GM18519 (cell line): Measurements from ENCODE around the gene PLEKHA7.
A peak's percentile ranks its signal among the peaks of the same experiment; 100 is the strongest.
"Not testable (repeated sequence)": the region's sequence is repeated elsewhere in the genome, so short reads cannot be mapped to it uniquely, and the experiment has no call there.

Source experiments
- ATAC-seq: cut with Tn5 transposase; IDR thresholded peaks from one replicate; pipeline ENCODE4 v1.9.1; 2021; ENCODE audit warnings: mild to moderate bottlenecking, moderate library complexity; ENCODE audit not compliant: unreplicated experiment, low FRiP score

The PLEKHA7 gene

GRCh38 chr11:16921668-16922067 is 92.5 kb downstream of the PLEKHA7 start:
- no peak for ATAC-seq

DNA sequence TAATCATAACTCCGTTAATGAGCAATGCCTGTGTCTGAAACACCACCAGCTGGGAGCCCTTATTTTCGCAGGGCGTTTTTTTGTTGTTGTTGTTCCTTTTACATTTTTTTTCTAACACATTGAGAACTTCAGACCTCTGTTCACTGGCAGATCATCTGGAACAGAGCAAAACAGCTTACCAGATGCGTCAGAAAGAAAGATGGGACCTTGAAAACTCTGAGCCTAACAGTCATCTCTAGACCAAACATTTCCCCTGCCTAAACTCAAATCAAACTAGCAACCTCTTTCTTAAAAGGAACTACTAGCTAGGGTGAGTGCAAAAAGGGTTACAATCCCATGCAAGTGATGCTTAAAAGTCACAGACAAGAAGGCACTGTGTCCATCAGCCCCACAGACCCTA is 93.2 kb downstream of the PLEKHA7 start:
- ATAC-seq, result peak; percentile 56

GRCh38 chr11:16920559-16920958 is 93.7 kb downstream of the PLEKHA7 start:
- no peak for ATAC-seq

DNA sequence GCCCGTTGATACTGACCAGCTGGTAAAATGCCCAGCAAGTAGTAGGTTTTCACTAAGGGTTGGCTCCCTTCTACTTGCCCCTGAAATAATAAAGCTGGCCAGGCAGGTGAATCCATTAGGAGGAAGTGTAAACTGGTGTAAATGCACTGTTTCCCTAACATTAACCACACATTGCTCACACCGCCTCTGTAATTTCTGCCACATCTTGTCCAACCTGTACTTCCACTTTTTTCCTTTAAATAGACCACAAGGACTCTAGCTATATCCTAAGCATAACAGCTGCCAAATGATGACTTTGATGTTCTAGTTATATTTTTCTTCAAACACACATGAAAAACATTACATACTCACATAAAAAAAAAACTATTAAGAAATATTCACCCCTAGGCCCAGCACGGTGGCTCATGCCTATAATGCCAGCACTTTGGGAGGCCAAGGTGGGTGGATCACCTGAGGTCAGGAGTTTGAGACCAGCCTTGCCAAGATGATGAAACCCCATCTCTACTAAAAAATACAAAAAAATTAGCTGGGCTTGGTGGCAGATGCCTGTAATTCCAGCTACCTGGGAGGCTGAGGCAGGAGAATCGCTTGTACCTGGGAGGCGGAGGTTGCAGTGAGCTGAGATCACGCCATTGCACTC is 95.6 kb downstream of the PLEKHA7 start:
- not testable (repeated sequence) for ATAC-seq

DNA sequence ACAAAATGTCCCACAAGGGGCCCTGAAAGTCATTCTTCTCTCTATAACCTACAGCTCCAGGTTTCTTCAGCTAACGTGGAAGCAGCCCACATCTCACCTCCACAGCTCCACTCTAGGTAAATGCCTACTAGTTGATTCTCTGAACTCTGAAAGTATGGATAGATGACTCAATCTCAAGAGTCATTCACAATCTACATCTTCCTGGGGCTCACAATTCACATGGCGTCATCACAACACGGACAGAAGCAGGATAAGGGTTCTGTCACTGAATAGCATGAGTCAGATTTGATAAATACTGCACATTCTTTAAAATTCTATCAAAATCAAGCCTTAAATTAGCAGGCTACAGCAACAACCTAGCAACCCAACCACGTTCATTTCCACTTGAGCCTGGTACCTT is 96.3 kb downstream of the PLEKHA7 start:
- ATAC-seq, result no peak

- ATAC-seq, result no peak
Measured at GRCh38 chr11:16912692-16913111, 101.5 kb downstream of the PLEKHA7 start.

- ATAC-seq, result no peak
Measured at GRCh38 chr11:16911658-16912057, 102.6 kb downstream of the PLEKHA7 start.

- no peak for ATAC-seq
Measured at GRCh38 chr11:16911186-16911585, 103.0 kb downstream of the PLEKHA7 start.

GRCh38 chr11:16909359-16910035 is 104.7 kb downstream of the PLEKHA7 start:
- peak; percentile 64 for ATAC-seq

GRCh38 chr11:16905375-16905774 is 108.8 kb downstream of the PLEKHA7 start:
- no peak for ATAC-seq

DNA sequence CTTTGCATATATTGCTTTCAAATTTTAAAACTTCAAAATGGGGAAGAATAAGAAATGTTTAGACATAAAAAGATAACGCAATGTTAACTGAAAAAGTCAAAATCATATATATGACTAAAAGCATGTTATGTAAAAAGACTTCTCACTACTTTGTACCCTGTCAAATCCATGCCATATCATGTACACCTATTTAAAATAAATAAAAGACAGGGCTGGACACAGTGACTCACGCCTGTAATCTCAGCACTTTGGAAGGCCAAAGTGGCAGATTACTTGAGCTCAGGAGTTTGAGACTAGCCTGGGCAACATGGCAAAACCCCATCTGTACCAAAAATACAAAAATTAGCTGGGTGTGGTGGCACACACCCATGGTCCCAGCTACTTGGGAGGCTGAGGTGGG is 109.5 kb downstream of the PLEKHA7 start:
- ATAC-seq, result not testable (repeated sequence)

GRCh38 chr11:16902781-16903378 is 111.3 kb downstream of the PLEKHA7 start:
- ATAC-seq, result peak; percentile 71

GRCh38 chr11:16902182-16902581 is 112.0 kb downstream of the PLEKHA7 start:
- peak; percentile 95 for ATAC-seq

DNA sequence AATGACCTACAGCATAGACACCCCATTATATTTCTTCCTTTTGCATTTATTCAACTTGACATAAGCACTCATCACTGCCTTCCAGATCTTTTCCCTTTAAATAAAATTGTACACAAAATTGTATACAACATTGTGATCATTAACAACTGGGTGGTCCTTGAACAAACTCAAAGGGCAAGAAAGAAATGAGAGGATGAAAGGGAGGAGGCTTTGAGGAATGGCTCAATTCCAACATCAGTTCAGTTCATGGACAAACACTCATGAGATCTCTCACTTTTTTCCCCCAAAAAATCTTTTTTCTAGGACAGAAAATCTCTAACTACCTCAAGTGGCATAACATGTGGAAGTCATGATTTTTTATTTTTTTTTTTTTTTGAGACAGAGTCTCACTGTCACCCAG is 113.7 kb downstream of the PLEKHA7 start:
- ATAC-seq, result no peak

GRCh38 chr11:16899708-16900303 is 114.4 kb downstream of the PLEKHA7 start:
- ATAC-seq, result no peak

GRCh38 chr11:16898274-16898985 is 115.8 kb downstream of the PLEKHA7 start:
- ATAC-seq, result no peak

DNA sequence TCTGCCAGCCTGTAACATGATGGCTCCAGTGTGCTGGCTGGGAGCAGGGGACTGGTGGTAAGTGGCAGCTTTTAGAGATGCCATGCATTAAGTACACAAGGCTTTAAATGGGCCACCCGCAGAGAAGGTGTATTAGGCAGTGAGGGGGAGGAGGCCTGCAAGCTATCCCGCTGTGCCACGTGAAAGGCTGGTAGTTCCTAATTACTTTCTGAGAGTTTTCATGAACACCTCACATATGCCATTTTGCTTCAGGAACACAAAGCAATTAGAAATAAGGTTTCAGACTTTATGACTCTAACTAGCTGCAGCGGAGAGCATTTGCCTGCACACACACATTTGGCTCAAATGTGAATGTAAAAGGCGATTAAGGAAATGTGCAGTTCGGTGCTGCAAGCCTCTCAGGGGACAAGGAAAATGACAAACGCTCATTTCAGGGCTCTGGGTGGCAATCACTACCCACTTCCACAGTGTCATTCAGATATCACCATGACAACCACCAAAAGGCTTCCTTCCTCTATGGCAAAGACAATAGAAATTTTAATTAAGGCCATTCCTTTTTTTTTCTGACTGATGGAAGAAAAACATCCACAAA is 116.6 kb downstream of the PLEKHA7 start:
- ATAC-seq, result no peak

DNA sequence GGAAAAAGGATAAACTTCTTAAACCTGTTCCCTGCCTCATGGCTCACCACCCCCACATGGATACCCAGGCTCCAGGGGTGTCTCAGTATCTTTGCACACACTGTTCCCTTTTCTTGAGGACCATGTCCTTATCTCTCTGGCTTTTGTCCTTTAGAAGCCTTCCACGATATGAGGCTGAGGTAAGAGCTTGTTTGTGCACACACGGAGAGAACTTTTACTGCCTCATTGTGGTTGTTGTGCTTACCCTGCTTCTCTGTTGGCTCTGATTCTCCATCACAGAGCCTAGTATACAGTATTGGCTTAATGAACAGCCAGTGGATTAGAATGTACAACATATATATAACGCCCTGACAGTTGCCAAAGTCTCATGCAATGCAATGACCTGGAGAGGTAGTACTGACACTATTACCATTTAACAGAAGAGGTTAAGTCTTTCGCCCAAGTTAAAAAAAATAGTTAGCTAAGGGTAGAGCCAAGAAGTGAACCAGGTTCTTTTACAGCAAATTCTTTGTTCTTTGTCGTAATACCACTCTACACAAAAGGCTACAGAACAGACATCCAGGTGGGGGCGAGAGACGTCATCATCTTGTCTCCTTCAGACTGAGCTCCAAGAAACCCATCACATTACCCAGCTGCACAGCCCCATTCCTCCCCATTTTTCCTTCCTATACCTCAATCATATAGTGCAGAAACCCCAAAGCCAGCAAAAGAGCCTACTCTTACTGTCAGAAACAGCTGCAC is 117.3 kb downstream of the PLEKHA7 start:
- no peak for ATAC-seq

GRCh38 chr11:16895306-16895705 is 118.9 kb downstream of the PLEKHA7 start:
- no peak for ATAC-seq
